Body of pancreas (tissue), 4 donors: ENCODE measurements around the gene ATG2B. TPM values are rescaled to one million over a fixed set of nuclear protein-coding genes. Genes with fewer than 3 reads are reported as not detected.

Source experiments
- ATAC-seq: fragments of 150-250 bp; one replicate; pipeline ENCODE4 v1.9.1; 2016
- DNase-seq, 4 donors: peaks; one replicate each; pipeline ENCODE4 v3.0.0-alpha.2; 2019
- H3K27ac ChIP-seq, 4 donors: fragments of 200-600 bp; sonication (generic); 1 replicate in 3 of 4; 2 replicates in 1 of 4; pipeline versions ENCODE4 v1.5.1 to v1.6.1; 2016 to 2019; ENCODE audit warnings: mild to moderate bottlenecking in 1 of 4, mixed read lengths in 1 of 4, moderate library complexity in 1 of 4
- H3K27me3 ChIP-seq, 2 donors: fragments of 200-600 bp; sonication (generic); one replicate each; pipeline ENCODE4 v1.6.0; 2016; ENCODE audit warnings: mild to moderate bottlenecking in 1 of 2
- H3K36me3 ChIP-seq, 2 donors: fragments of 200-600 bp; sonication (generic); replicated peaks in 1 of 2; 2 replicates each; pipeline ENCODE4 v1.5.1; 2016; ENCODE audit warnings: low read depth in 2 of 2; ENCODE audit not compliant: insufficient read depth in 1 of 2
- H3K4me1 ChIP-seq: fragments of 200-600 bp; sonication (generic); one replicate; pipeline ENCODE4 v1.6.0; 2016
- H3K4me3 ChIP-seq, 2 donors: fragments of 200-600 bp; sonication (generic); 1 replicate in 1 of 2; 2 replicates in 1 of 2; pipeline ENCODE4 v1.5.1; 2016 to 2019
- H3K9me3 ChIP-seq, 3 donors: fragments of 200-600 bp; sonication (generic); 1 replicate in 2 of 3; 2 replicates in 1 of 3; pipeline ENCODE4 v1.5.1; 2016
- POLR2A ChIP-seq, 3 donors: fragments of 450-650 bp; IDR thresholded peaks; one replicate each; pipeline ENCODE4 v1.6.1; 2016; ENCODE audit warnings: antibody characterized with exemption in 3 of 3, mild to moderate bottlenecking in 2 of 3
- WGBS, 2 donors: methylation state at CpG; one replicate each; pipeline ENCODE4 v1.1.5; 2017; 5-methylcytosine and 5-hydroxymethylcytosine counted together
- intact Hi-C: fragments of 100-400 bp; cut with DNase I; formaldehyde crosslinking; loops from one replicate; pipeline ENCODE4 v1.15.1; 2023
- total RNA-seq, 2 donors: library from RNA; depleted of rRNA; stranded (reverse); fragments of >200 nt; gene quantifications; one replicate each; pipeline ENCODE4 v1.1.0, GENCODE V29; 2016
- TF ChIP-seq, protein P1 (sequence below), 7 experiments: fragments of 450-650 bp in 4 of 7; fragments of 200-600 bp in 3 of 7; sonication (generic) in 3 of 7; IDR thresholded peaks; one replicate each; pipeline ENCODE4 v1.5.1; 2016 to 2019; ENCODE audit warnings: antibody characterized with exemption in 7 of 7

The ATG2B gene
- total RNA-seq, 2 donors from 2014 or later, result 26.2 to 51.7 TPM

GRCh38 chr14:96281486-96281885 lies 81.7 kb downstream of the ATG2B start:
- Histone ChIP-seq H3K36me3 (no peaks in the 10 kb centered on the region), H3K9me3 (no peaks in the 10 kb centered on the region), H3K27me3 (no peaks in the 10 kb centered on the region), H3K27ac (no peak overlapping the region), H3K4me3 (no peak overlapping the region), H3K4me1 (peaks cover 13% of the 10 kb centered on the region)
- TF ChIP-seq POLR2A (IDR thresholded peaks at IDR 0.05), result no peak
- TF ChIP-seq, protein P1, sequence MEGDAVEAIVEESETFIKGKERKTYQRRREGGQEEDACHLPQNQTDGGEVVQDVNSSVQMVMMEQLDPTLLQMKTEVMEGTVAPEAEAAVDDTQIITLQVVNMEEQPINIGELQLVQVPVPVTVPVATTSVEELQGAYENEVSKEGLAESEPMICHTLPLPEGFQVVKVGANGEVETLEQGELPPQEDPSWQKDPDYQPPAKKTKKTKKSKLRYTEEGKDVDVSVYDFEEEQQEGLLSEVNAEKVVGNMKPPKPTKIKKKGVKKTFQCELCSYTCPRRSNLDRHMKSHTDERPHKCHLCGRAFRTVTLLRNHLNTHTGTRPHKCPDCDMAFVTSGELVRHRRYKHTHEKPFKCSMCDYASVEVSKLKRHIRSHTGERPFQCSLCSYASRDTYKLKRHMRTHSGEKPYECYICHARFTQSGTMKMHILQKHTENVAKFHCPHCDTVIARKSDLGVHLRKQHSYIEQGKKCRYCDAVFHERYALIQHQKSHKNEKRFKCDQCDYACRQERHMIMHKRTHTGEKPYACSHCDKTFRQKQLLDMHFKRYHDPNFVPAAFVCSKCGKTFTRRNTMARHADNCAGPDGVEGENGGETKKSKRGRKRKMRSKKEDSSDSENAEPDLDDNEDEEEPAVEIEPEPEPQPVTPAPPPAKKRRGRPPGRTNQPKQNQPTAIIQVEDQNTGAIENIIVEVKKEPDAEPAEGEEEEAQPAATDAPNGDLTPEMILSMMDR (IDR thresholded peaks at IDR 0.05), result no peak
- 44 to 54% methylated on average over 4 of the region's 4 CpGs for WGBS, 2 donors
- intact Hi-C loops, result no loop called here
- no peak for ATAC-seq
- DNase-seq, result no peak

- no peaks in the 10 kb centered on the region for H3K27me3 ChIP-seq
- DNase-seq, result no peak
- H3K36me3 ChIP-seq, result no peaks in the 10 kb centered on the region
- WGBS, 2 donors, result 96 to 98% methylated on average over 2 of the region's 2 CpGs
- H3K27ac ChIP-seq, result no peak overlapping the region
- H3K4me1 ChIP-seq, result peaks cover 17% of the 10 kb centered on the region
- TF ChIP-seq, protein P1 (IDR thresholded peaks at IDR 0.05), result no peak
- no peak for TF ChIP-seq POLR2A (IDR thresholded peaks at IDR 0.05)
- no peak for ATAC-seq
- H3K4me3 ChIP-seq, result no peak overlapping the region
- intact Hi-C loops, result no loop called here
- H3K9me3 ChIP-seq, result no peaks in the 10 kb centered on the region
Observed at GRCh38 chr14:96280104-96280503, 83.0 kb downstream of the ATG2B start.

GRCh38 chr14:96279564-96279963 lies 83.6 kb downstream of the ATG2B start:
- ATAC-seq, result no peak
- H3K4me1 ChIP-seq, result peaks cover 14% of the 10 kb centered on the region
- no peaks in the 10 kb centered on the region for H3K36me3 ChIP-seq
- no peak overlapping the region for H3K4me3 ChIP-seq
- TF ChIP-seq, protein P1 (IDR thresholded peaks at IDR 0.05), result no peak
- no peak for TF ChIP-seq POLR2A (IDR thresholded peaks at IDR 0.05)
- no peaks in the 10 kb centered on the region for H3K27me3 ChIP-seq
- intact Hi-C loops, result no loop called here
- no peak for DNase-seq
- H3K9me3 ChIP-seq, result no peaks in the 10 kb centered on the region
- no peak overlapping the region for H3K27ac ChIP-seq
- WGBS, 2 donors, result 82 to 87% methylated on average over 8 of the region's 8 CpGs

DNA sequence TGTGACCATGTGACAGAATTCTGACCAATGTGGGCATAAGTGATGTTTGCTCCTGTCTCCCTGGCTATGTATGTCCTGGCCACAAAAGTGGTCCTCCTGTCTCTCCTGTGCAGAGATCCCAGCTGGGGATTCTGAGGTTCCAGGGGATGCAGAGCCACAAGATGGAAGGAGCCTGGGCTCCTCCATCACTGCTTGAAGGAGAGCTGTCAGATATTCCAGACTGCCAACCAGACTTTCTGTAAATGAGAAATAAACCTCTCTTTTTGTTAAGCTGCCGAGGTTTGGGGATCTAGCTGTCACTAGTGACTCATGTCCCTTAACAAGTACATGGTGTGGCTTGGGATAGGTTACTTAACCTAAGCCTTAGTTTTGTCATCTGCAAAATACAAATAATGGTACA lies 85.3 kb downstream of the ATG2B start:
- H3K36me3 ChIP-seq, result no peaks in the 10 kb centered on the region
- H3K27me3 ChIP-seq, result no peaks in the 10 kb centered on the region
- no peak overlapping the region for H3K4me3 ChIP-seq
- H3K9me3 ChIP-seq, result no peaks in the 10 kb centered on the region
- no peak for DNase-seq
- TF ChIP-seq POLR2A (IDR thresholded peaks at IDR 0.05), result no peak
- TF ChIP-seq, protein P1 (IDR thresholded peaks at IDR 0.05), result no peak
- WGBS, 2 donors, result 80 to 100% methylated on average over 1 of the region's 1 CpG
- H3K4me1 ChIP-seq, result peaks cover 22% of the 10 kb centered on the region
- H3K27ac ChIP-seq, result no peak overlapping the region
- intact Hi-C loops, result no loop called here
- no peak for ATAC-seq
